Large intestine (tissue), 3 donors: ENCODE results near the gene NEURL1B. TPM values are rescaled to one million over a fixed set of nuclear protein-coding genes. Genes with fewer than 3 reads are reported as not detected.

Source experiments
- DNase-seq, 2 donors: peaks; one replicate each; pipeline versions ENCODE4 v3.0.0 to v3.0.0-alpha.2; 2013
- H3K27ac ChIP-seq: one replicate; pipeline ENCODE4 v1.5.1; 2013; ENCODE audit warnings: low read length
- H3K27me3 ChIP-seq: 2 replicates; pipeline ENCODE4 v1.6.1; 2013; ENCODE audit warnings: low read length; ENCODE audit not compliant: control insufficient read depth, insufficient read depth
- H3K36me3 ChIP-seq: 2 replicates; pipeline ENCODE4 v1.6.1; 2013; ENCODE audit warnings: low read length; ENCODE audit not compliant: control insufficient read depth, insufficient read depth
- H3K4me1 ChIP-seq: one replicate; pipeline ENCODE4 v1.6.1; 2013; ENCODE audit warnings: low read length; ENCODE audit not compliant: control insufficient read depth, insufficient read depth
- H3K4me3 ChIP-seq: one replicate; pipeline ENCODE4 v1.5.1; 2013; ENCODE audit warnings: low read length
- H3K9me3 ChIP-seq: one replicate; pipeline ENCODE4 v1.6.1; 2013; ENCODE audit warnings: mild to moderate bottlenecking, low read depth, low read length, moderate library complexity; ENCODE audit not compliant: control insufficient read depth
- WGBS: methylation state at CpG from one replicate; pipeline ENCODE4 v1.1.5; 2013; ENCODE audit warnings: low lambda C conversion rate; ENCODE audit not compliant: insufficient coverage; 5-methylcytosine and 5-hydroxymethylcytosine counted together
- polyA plus RNA-seq: library from polyadenylated mRNA; unstranded; fragments of 120-200 nt; gene quantifications from one replicate; pipeline ENCODE4 v1.2.1, GENCODE V29; 2013

Gene NEURL1B
- polyA plus RNA-seq, 1 donor: 13.5 TPM

DNA sequence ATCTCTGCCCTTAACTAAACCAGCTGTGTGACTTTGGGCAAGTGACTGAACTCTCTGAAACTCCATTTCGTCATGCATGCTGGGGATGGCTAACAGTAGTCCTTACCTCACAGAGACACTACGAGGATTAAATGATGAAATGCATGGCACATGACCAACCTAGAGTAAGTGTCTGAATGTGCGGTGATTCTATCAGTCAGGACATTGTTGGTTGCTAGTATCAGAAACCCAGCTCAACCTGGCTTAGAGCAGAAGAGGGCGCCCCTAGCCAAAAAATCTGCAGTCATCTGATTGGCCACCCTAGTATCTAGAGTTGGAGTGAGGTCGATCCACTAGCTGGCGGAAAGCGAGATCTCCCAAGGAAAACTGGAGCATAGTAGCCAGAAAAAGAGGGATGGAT lies 25.2 kb downstream of the NEURL1B start:
- no peaks in the 10 kb centered on the region for H3K27me3 ChIP-seq
- H3K9me3 ChIP-seq: peaks cover 6% of the 10 kb centered on the region
- WGBS: 20% methylated on average over 1 of the region's 7 CpGs
- H3K4me1 ChIP-seq: peaks cover 19% of the 10 kb centered on the region
- no peak for DNase-seq
- H3K27ac ChIP-seq: no peak overlapping the region
- peaks cover 2% of the 10 kb centered on the region for H3K36me3 ChIP-seq
- H3K4me3 ChIP-seq: no peak overlapping the region

DNA sequence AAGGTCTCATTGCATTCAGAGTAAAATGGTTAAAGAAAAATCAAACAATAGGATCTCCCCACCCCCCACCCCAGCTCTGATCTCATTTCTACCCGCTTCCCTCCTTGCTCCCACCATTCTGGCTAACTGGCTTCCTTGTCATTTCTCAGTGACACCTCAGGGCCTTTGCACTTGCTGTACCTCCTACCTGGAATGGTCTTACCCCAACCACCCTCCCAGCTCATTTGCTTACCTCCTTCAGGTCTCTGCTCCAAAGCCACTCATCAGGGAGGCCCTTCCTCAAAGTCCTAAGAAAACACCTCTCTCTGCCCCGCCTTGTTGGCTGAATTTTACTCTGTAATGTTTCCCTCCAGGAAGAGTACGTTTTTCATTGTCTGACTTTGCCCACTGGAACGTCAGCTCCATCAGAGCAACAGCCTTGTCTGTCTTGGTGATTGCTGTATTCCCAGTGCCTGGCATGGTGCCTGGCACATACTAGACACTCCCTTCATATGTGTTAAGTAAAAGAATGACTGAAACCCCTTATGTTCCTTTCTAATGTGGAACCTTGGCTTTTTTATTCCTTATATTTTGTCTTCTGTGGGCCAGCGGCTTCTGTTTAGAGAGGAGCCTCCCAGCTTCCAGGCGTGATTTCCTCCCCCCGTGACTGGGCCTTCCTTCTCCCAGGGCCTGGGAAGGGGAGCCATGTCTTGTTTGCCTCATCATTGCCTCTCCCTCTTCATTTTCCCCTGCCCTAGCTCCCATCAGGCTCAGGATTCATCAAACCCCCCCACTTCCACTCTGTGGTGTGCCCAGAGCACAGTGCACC lies 26.9 kb downstream of the NEURL1B start:
- Histone ChIP-seq H3K27me3 (no peaks in the 10 kb centered on the region), H3K4me3 (no peak overlapping the region), H3K4me1 (peaks cover 24% of the 10 kb centered on the region), H3K36me3 (peaks cover 2% of the 10 kb centered on the region), H3K9me3 (peaks cover 6% of the 10 kb centered on the region), H3K27ac (no peak overlapping the region)
- 70% methylated on average over 3 of the region's 7 CpGs for WGBS
- DNase-seq: no peak

- Histone ChIP-seq H3K4me1 (peaks cover 30% of the 10 kb centered on the region), H3K27ac (no peak overlapping the region), H3K27me3 (no peaks in the 10 kb centered on the region), H3K36me3 (peaks cover 2% of the 10 kb centered on the region), H3K9me3 (peaks cover 6% of the 10 kb centered on the region), H3K4me3 (no peak overlapping the region)
- WGBS: no CpG with 5 or more reads among the region's 11 CpGs
- no peak for DNase-seq
Observed at GRCh38 chr5:172668594-172669071, 27.6 kb downstream of the NEURL1B start.

DNA sequence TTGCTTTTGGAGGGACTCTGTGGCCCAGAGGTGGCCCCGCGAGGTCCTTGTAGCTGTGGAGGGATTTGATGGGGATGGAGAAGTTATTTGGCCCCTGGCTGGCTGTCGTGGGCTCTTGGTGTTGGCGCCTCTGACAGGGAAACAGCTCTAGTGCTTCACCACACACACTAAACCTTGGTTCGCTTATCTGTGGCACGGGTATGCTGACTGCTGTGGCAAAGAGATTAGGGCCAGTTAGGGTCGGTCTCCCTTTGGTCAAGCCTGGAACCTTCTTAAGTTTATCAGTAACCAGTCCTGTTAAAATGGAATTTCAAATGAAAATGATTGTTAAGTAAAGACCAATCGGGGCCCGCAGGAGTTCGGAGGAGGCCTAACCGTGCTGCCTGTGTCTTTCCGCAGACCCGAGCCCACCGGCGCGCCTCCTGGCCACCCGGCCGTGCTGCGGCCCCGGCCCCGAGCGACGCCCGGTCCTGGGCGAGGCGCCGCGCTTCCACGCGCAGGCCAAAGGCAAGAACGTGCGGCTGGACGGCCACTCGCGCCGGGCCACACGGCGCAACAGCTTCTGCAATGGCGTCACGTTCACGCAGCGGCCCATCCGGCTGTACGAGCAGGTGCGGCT lies 28.4 kb downstream of the NEURL1B start:
- H3K27ac ChIP-seq: no peak overlapping the region
- H3K4me1 ChIP-seq: peaks cover 39% of the 10 kb centered on the region
- no peak for DNase-seq
- H3K27me3 ChIP-seq: no peaks in the 10 kb centered on the region
- peaks cover 2% of the 10 kb centered on the region for H3K36me3 ChIP-seq
- no peak overlapping the region for H3K4me3 ChIP-seq
- WGBS: no CpG with 5 or more reads among the region's 45 CpGs
- H3K9me3 ChIP-seq: peaks cover 6% of the 10 kb centered on the region

- Histone ChIP-seq H3K4me1 (peaks cover 42% of the 10 kb centered on the region), H3K27ac (no peak overlapping the region), H3K9me3 (peaks cover 6% of the 10 kb centered on the region), H3K36me3 (peaks cover 2% of the 10 kb centered on the region), H3K4me3 (no peak overlapping the region), H3K27me3 (no peaks in the 10 kb centered on the region)
- DNase-seq: peak in 1 of 2 donors; percentile 59
- WGBS: no CpG with 5 or more reads among the region's 51 CpGs
Observed at GRCh38 chr5:172670005-172670402, 28.9 kb downstream of the NEURL1B start.

- peaks cover 2% of the 10 kb centered on the region for H3K36me3 ChIP-seq
- no peak overlapping the region for H3K27ac ChIP-seq
- no peak overlapping the region for H3K4me3 ChIP-seq
- no peaks in the 10 kb centered on the region for H3K27me3 ChIP-seq
- peaks cover 6% of the 10 kb centered on the region for H3K9me3 ChIP-seq
- no peak for DNase-seq
- WGBS: 100% methylated on average over 4 of the region's 9 CpGs
- H3K4me1 ChIP-seq: peaks cover 47% of the 10 kb centered on the region
Observed at GRCh38 chr5:172670444-172670843, 29.4 kb downstream of the NEURL1B start.

- H3K9me3 ChIP-seq: peaks cover 6% of the 10 kb centered on the region
- H3K27ac ChIP-seq: peak overlapping the region; percentile 92
- H3K36me3 ChIP-seq: peaks cover 2% of the 10 kb centered on the region
- no peaks in the 10 kb centered on the region for H3K27me3 ChIP-seq
- 100% methylated on average over 1 of the region's 5 CpGs for WGBS
- H3K4me3 ChIP-seq: no peak overlapping the region
- DNase-seq: no peak
- peaks cover 47% of the 10 kb centered on the region for H3K4me1 ChIP-seq
Observed at GRCh38 chr5:172671091-172671490, 30.0 kb downstream of the NEURL1B start.

- peaks cover 45% of the 10 kb centered on the region for H3K4me1 ChIP-seq
- no peak overlapping the region for H3K4me3 ChIP-seq
- no peaks in the 10 kb centered on the region for H3K27me3 ChIP-seq
- peaks cover 6% of the 10 kb centered on the region for H3K9me3 ChIP-seq
- no CpG with 5 or more reads among the region's 2 CpGs for WGBS
- peaks cover 9% of the 10 kb centered on the region for H3K36me3 ChIP-seq
- DNase-seq: peak; percentile 61 to 88
- peak overlapping the region; percentile 92 for H3K27ac ChIP-seq
Observed at GRCh38 chr5:172672681-172673080, 31.6 kb downstream of the NEURL1B start.

GRCh38 chr5:172674155-172674554 lies 33.1 kb downstream of the NEURL1B start:
- no CpG with 5 or more reads among the region's 7 CpGs for WGBS
- H3K27me3 ChIP-seq: no peaks in the 10 kb centered on the region
- H3K36me3 ChIP-seq: peaks cover 12% of the 10 kb centered on the region
- peak; percentile 83 to 93 for DNase-seq
- H3K4me3 ChIP-seq: no peak overlapping the region
- peaks cover 46% of the 10 kb centered on the region for H3K4me1 ChIP-seq
- H3K27ac ChIP-seq: peak overlapping the region; percentile 92
- H3K9me3 ChIP-seq: peaks cover 6% of the 10 kb centered on the region

GRCh38 chr5:172676914-172677475 lies 35.9 kb downstream of the NEURL1B start:
- Histone ChIP-seq H3K27ac (no peak overlapping the region), H3K4me3 (no peak overlapping the region), H3K36me3 (peaks cover 10% of the 10 kb centered on the region), H3K27me3 (no peaks in the 10 kb centered on the region), H3K4me1 (peaks cover 49% of the 10 kb centered on the region), H3K9me3 (no peaks in the 10 kb centered on the region)
- DNase-seq: no peak
- WGBS: no CpG with 5 or more reads among the region's 15 CpGs
